PC-9 (cell line): ENCODE results near the gene TRMT1.

Source experiments
- EZH2 ChIP-seq: fragments of 200-600 bp; sonication (generic); IDR thresholded peaks from 2 replicates; pipeline ENCODE4 v1.8.0; 2017; ENCODE audit warnings: antibody characterized with exemption, low read depth
- TF ChIP-seq, protein P1 (sequence below): fragments of 200-600 bp; sonication (generic); conservative IDR thresholded peaks from 2 replicates; pipeline ENCODE4 v1.6.1; 2017; ENCODE audit warnings: mixed run types, antibody characterized with exemption, mild to moderate bottlenecking, moderate library complexity

DNA sequence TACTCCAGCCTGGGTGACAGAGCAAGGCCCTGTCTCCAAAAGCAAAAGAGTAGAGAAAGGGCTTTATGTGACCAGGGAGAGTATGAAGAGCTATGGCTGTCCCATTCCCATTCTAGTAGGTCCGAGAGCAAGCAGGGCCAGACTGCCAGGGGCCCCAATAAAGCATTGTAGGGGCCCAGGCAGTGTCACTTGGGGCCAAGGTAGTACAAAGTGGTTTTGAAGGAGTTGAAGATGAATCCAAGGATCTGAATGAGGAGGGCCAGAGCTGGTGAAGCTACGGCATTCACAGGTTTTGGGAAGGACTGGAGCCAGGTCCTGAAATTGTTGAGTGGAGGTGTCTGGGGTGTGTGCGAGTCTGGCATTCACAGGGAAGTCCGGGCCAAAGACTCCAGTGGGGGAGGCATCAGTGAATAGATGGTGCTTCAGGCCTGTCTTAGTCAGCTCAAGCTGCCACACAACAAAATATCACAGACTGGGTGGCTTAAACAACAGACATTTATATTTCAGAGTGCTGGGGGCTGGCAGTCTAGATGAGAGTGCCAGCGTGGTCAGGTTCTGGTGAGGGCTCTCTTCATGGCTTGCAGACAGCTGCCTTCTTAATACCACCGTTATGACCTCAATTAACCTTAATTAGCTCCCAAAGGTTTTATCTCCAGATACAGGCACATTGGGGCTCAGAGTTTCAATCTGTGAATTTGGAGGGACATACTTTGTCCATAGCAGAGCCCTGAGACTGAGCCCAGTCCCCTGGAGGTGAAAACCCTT lies 11.5 kb upstream of the TRMT1 start:
- TF ChIP-seq, protein P1, sequence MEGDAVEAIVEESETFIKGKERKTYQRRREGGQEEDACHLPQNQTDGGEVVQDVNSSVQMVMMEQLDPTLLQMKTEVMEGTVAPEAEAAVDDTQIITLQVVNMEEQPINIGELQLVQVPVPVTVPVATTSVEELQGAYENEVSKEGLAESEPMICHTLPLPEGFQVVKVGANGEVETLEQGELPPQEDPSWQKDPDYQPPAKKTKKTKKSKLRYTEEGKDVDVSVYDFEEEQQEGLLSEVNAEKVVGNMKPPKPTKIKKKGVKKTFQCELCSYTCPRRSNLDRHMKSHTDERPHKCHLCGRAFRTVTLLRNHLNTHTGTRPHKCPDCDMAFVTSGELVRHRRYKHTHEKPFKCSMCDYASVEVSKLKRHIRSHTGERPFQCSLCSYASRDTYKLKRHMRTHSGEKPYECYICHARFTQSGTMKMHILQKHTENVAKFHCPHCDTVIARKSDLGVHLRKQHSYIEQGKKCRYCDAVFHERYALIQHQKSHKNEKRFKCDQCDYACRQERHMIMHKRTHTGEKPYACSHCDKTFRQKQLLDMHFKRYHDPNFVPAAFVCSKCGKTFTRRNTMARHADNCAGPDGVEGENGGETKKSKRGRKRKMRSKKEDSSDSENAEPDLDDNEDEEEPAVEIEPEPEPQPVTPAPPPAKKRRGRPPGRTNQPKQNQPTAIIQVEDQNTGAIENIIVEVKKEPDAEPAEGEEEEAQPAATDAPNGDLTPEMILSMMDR = no peak
- no peak for TF ChIP-seq EZH2
